Upper lobe of right lung (tissue), 1 donor: Measurements from ENCODE around the gene TUBGCP5. TPM values are rescaled to one million over a fixed set of nuclear protein-coding genes. Genes with fewer than 3 reads are reported as not detected.
A peak's percentile ranks its signal among the peaks of the same experiment; 100 is the strongest.
"Not testable (repeated sequence)": the region's sequence is repeated elsewhere in the genome, so short reads cannot be mapped to it uniquely, and the experiment has no call there.

Experiments used
- ATAC-seq: fragments of 200-7000 bp; cut with Tn5 transposase; one replicate; pipeline ENCODE4 v1.9.1; 2020; ENCODE audit warnings: mild to moderate bottlenecking, moderate library complexity
- DNase-seq: peaks from one replicate; pipeline ENCODE4 v3.0.0-alpha.2; 2020
- H3K27ac ChIP-seq: fragments of 200-600 bp; one replicate; pipeline ENCODE4 v1.8.0; 2022
- H3K27me3 ChIP-seq: fragments of 200-600 bp; one replicate; pipeline ENCODE4 v1.8.0; 2022; ENCODE audit warnings: mild to moderate bottlenecking
- H3K36me3 ChIP-seq: fragments of 200-600 bp; one replicate; pipeline ENCODE4 v1.8.0; 2022
- H3K4me1 ChIP-seq: fragments of 200-600 bp; one replicate; pipeline ENCODE4 v1.8.0; 2022
- H3K4me3 ChIP-seq: fragments of 200-600 bp; one replicate; pipeline ENCODE4 v1.8.0; 2022; ENCODE audit warnings: mild to moderate bottlenecking
- H3K9me3 ChIP-seq: fragments of 200-600 bp; one replicate; pipeline ENCODE4 v1.8.0; 2022
- CTCF ChIP-seq: fragments of 200-600 bp; IDR thresholded peaks from one replicate; pipeline ENCODE4 v1.8.0; 2022; ENCODE audit warnings: antibody characterized with exemption
- intact Hi-C: fragments of 100-400 bp; cut with DNase I; formaldehyde crosslinking; loops from one replicate; pipeline ENCODE4 v1.11.0; 2022
- total RNA-seq: library from RNA; stranded (reverse); fragmentation: NEBNext Ultra II Directional; extraction: Animal tissue kit (Norgen Biotek cat#: 25700); gene quantifications from one replicate; pipeline ENCODE4 v1.2.1, GENCODE V29; 2021
- donor health status: DM: no; HTN: yes; CAD: no; lungs with severe emphysema.

Gene TUBGCP5
- total RNA-seq, 1 donor from 2014 or later, result 19.2 TPM

- no peaks in the 10 kb centered on the region for H3K27me3 ChIP-seq
- intact Hi-C loops, result no loop called here
- ATAC-seq (peak; percentile 77), DNase-seq (no peak)
- H3K27ac ChIP-seq, result no peak overlapping the region
- H3K4me3 ChIP-seq, result no peak overlapping the region
- H3K4me1 ChIP-seq, result no peaks in the 10 kb centered on the region
- TF ChIP-seq CTCF, result no peak
- peaks cover 11% of the 10 kb centered on the region for H3K36me3 ChIP-seq
- H3K9me3 ChIP-seq, result no peaks in the 10 kb centered on the region
Observed at GRCh38 chr15:22989576-22990477, 49.5 kb downstream of the TUBGCP5 start.

- no peak for ATAC-seq
Observed at GRCh38 chr15:22988811-22989210, 50.6 kb downstream of the TUBGCP5 start.

GRCh38 chr15:22981931-22982330 is 57.4 kb downstream of the TUBGCP5 start:
- H3K27me3 ChIP-seq, H3K4me1 ChIP-seq, H3K9me3 ChIP-seq, H3K4me3 ChIP-seq, intact Hi-C loops, DNase-seq, H3K27ac ChIP-seq, ATAC-seq, H3K36me3 ChIP-seq: not testable (repeated sequence)

More at GRCh38 chr15:22988811-22989210, 50.6 kb downstream of the TUBGCP5 start:
- Histone ChIP-seq H3K36me3 (peaks cover under 1% of the 10 kb centered on the region), H3K27ac (no peak overlapping the region), H3K27me3 (no peaks in the 10 kb centered on the region), H3K4me1 (no peaks in the 10 kb centered on the region), H3K9me3 (no peaks in the 10 kb centered on the region), H3K4me3 (no peak overlapping the region)
- DNase-seq, result no peak
- intact Hi-C loops, result no loop called here
- TF ChIP-seq CTCF, result no peak

GRCh38 chr15:22981051-22981840 is 58.1 kb downstream of the TUBGCP5 start:
- ATAC-seq (no peak), DNase-seq (no peak)
- Histone ChIP-seq H3K9me3 (no peaks in the 10 kb centered on the region), H3K4me3 (peak overlapping the region; percentile 89), H3K4me1 (peaks cover 8% of the 10 kb centered on the region), H3K36me3 (no peaks in the 10 kb centered on the region), H3K27me3 (no peaks in the 10 kb centered on the region), H3K27ac (peak overlapping the region; percentile 84)
- TF ChIP-seq CTCF, result no peak
- intact Hi-C loops, result no loop called here

- Histone ChIP-seq H3K27ac (peak within 1 kb of the TSS; percentile 84), H3K4me3 (peak within 1 kb of the TSS; percentile 89), H3K36me3 (no peaks in the 10 kb centered on the region), H3K4me1 (peaks cover 8% of the 10 kb centered on the region), H3K9me3 (no peaks in the 10 kb centered on the region), H3K27me3 (no peaks in the 10 kb centered on the region)
- DNase-seq (peak; percentile 95), ATAC-seq (peak; percentile 97)
- intact Hi-C loops, result no loop called here
- TF ChIP-seq CTCF, result no peak
Observed at GRCh38 chr15:22980189-22981050, 58.9 kb downstream of the TUBGCP5 start, which contains the start of gene CYFIP1. Gene CYFIP1, minus strand, starts transcription at chr15:22980368. Its CDS starts 33,083 bp downstream, at chr15:22947285.
